ENCODE results near the gene GRM5.
"Not testable (repeated sequence)": the region's sequence is repeated elsewhere in the genome, so short reads cannot be mapped to it uniquely, and the experiment has no call there.

The GRM5 gene

DNA sequence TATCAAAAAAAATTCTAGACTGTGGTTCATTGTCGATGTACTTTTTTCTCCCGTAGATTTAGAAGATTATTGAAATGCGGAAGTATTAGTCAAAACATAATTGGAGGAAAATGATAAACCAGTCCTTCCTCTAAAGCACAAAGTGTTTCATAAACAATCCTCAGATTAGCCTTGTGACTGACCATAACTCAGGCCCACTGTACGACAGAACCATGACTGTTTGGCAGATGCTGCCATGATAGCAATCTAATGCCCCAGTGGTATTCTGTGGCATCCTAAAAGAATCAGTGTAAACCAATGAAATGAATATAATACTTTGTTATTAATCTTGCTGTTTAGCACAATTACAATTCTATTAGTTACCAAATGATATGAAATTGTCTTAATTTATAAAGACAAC is 601.3 kb downstream of the GRM5 start:
- DNase-seq (ENCODE audit: insufficient read length, low spot score) (no peak), FAIRE-seq (no peak)

DNA sequence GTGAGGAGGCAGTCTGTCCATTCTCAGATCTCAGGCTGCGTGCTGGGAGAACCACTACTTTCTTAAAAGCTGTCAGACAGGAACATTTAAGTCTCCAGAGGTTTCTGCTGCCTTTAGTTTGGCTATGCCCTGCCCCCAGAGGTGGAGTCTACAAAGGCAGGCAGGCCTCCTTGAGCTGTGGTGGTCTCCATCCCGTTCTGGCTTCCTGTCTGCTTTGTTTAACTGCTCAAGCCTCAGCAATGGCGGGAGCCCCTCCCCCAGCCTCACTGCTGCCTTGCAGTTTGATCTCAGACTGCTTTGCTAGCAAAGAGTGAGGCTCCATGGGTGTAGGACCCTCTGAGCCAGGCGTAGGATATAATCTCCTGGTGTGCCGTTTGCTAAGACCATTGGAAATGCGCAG is 602.5 kb downstream of the GRM5 start:
- DNase-seq (ENCODE audit: insufficient read length, low spot score); FAIRE-seq: not testable (repeated sequence)

DNA sequence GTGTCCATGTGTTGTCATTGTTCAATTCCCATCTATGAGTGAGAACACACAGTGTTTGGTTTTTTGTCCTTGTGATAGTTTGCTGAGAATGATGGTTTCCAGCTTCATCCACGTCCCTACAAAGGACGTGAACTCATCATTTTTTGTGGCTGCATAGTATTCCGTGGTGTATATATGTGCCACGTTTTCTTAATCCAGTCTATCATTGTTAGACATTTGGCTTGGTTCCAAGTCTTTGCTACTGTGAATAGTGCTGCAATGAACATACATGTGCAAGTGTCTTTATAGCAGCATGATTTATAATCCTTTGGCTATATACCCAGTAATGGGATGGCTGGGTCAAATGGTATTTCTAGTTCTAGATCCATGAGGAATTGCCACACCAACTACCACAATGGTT is 607.7 kb downstream of the GRM5 start:
- not testable (repeated sequence) for DNase-seq (ENCODE audit: insufficient read length, low spot score); FAIRE-seq

DNA sequence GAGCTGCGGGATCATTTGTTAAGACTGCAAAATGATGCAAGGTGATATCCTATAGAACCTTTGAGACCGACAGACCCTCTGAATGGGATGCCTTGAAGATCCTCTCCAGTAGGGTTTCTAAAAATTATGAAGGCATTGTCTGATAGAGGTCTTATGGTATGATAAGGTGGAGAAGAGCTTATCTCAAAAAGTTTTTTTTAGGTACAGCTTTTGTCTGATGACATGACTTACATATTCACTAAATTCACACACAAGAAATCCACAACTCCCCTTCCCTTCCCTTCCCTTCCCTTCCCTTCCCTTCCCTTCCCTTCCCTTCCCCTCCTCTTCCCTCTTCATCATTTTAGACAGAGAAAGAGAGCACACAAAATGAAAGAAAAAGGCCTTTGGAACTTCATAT is 609.8 kb downstream of the GRM5 start:
- DNase-seq (ENCODE audit: insufficient read length, low spot score) (no peak), FAIRE-seq (no peak)

DNA sequence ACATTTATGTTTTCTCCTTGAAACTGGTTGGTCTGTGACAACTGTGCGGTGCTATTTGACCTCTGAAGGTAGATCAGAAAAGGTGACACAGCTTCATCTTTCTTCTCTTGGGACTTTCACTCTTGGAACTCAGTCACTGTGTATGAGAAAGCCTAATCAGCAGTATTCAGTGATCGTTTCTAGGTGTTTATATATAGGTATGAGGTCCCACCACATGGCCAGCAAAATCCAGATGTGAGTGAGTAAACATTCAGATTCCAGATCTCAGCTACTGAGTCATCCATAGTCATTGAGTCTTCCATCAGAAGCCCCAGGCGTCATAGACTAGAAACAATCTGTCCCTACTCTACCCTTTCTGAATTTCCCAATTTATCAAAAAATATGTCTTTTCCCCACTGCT is 610.9 kb downstream of the GRM5 start:
- DNase-seq (ENCODE audit: insufficient read length, low spot score) (no peak), FAIRE-seq (no peak)

Measured in GM19239 (cell line).